ENCODE data around the gene LPA. TPM values are rescaled to one million over a fixed set of nuclear protein-coding genes. Genes with fewer than 3 reads are reported as not detected.

Gene LPA
- total and polyA plus RNA-seq, 2 experiments from 2014 or later: 0.52 to 1.4 TPM

- DNase-seq (ENCODE audit: low spot score): peak; percentile 15
- TF ChIP-seq CTCF (IDR thresholded peaks at IDR 0.05; ENCODE audit: poor library complexity) (peak; percentile 15), EZH2phosphoT487 (IDR thresholded peaks at IDR 0.05; ENCODE audit: low read depth, severe bottlenecking, unreplicated experiment) (no peak)
- Histone ChIP-seq H4K20me1 (ENCODE audit: insufficient read depth, poor library complexity, severe bottlenecking) (no peaks in the 10 kb centered on the region), H3K36me3 (replicated peaks; ENCODE audit: insufficient read depth, low read depth) (no peaks in the 10 kb centered on the region), H3K79me2 (no peaks in the 10 kb centered on the region), H3K4me2 (no peak overlapping the region), H2AFZ (no peak overlapping the region), H3K4me1 (ENCODE audit: insufficient read depth) (no peaks in the 10 kb centered on the region), H3K9me2 (replicated peaks; ENCODE audit: insufficient read depth) (no peaks in the 10 kb centered on the region), H3K27me3 (no peaks in the 10 kb centered on the region), H3K9me3 (ENCODE audit: low read depth) (no peaks in the 10 kb centered on the region), H3K4me3 (no peak overlapping the region), H3K27ac (no peak overlapping the region)
- WGBS (ENCODE audit: low lambda C conversion rate, missing lambda C conversion rate): 87% methylated on average over 5 of the region's 5 CpGs
Observed at GRCh38 chr6:160692369-160692959, 28.4 kb upstream of the LPA start.

GRCh38 chr6:160691617-160692016 lies 27.5 kb upstream of the LPA start:
- WGBS (ENCODE audit: low lambda C conversion rate, missing lambda C conversion rate): 91% methylated on average over 5 of the region's 5 CpGs
- Histone ChIP-seq H3K4me3 (no peak overlapping the region), H3K9me3 (ENCODE audit: low read depth) (no peaks in the 10 kb centered on the region), H3K9me2 (replicated peaks; ENCODE audit: insufficient read depth) (no peaks in the 10 kb centered on the region), H3K4me1 (ENCODE audit: insufficient read depth) (no peaks in the 10 kb centered on the region), H3K27me3 (no peaks in the 10 kb centered on the region), H4K20me1 (ENCODE audit: insufficient read depth, poor library complexity, severe bottlenecking) (no peaks in the 10 kb centered on the region), H3K79me2 (no peaks in the 10 kb centered on the region), H3K36me3 (replicated peaks; ENCODE audit: insufficient read depth, low read depth) (no peaks in the 10 kb centered on the region), H3K4me2 (no peak overlapping the region), H3K27ac (no peak overlapping the region), H2AFZ (no peak overlapping the region)
- TF ChIP-seq CTCF (IDR thresholded peaks at IDR 0.05; ENCODE audit: poor library complexity) (no peak), EZH2phosphoT487 (IDR thresholded peaks at IDR 0.05; ENCODE audit: low read depth, severe bottlenecking, unreplicated experiment) (no peak), EZH2 (IDR thresholded peaks at IDR 0.05; ENCODE audit: borderline replicate concordance) (no peak)
- DNase-seq (ENCODE audit: low spot score): no peak

GRCh38 chr6:160690458-160690857 lies 26.4 kb upstream of the LPA start:
- Histone ChIP-seq H3K36me3 (replicated peaks; ENCODE audit: insufficient read depth, low read depth) (no peaks in the 10 kb centered on the region), H3K4me2 (no peak overlapping the region), H3K79me2 (no peaks in the 10 kb centered on the region), H3K9me3 (ENCODE audit: low read depth) (no peaks in the 10 kb centered on the region), H2AFZ (no peak overlapping the region), H3K9me2 (replicated peaks; ENCODE audit: insufficient read depth) (no peaks in the 10 kb centered on the region), H3K4me1 (ENCODE audit: insufficient read depth) (no peaks in the 10 kb centered on the region), H3K27ac (no peak overlapping the region), H3K27me3 (no peaks in the 10 kb centered on the region), H4K20me1 (ENCODE audit: insufficient read depth, poor library complexity, severe bottlenecking) (no peaks in the 10 kb centered on the region), H3K4me3 (no peak overlapping the region)
- no peak for DNase-seq (ENCODE audit: low spot score)
- TF ChIP-seq EZH2phosphoT487 (IDR thresholded peaks at IDR 0.05; ENCODE audit: low read depth, severe bottlenecking, unreplicated experiment): no peak
- TF ChIP-seq EZH2 (IDR thresholded peaks at IDR 0.05; ENCODE audit: borderline replicate concordance): no peak
- no peak for TF ChIP-seq CTCF (IDR thresholded peaks at IDR 0.05; ENCODE audit: poor library complexity)
- WGBS (ENCODE audit: low lambda C conversion rate, missing lambda C conversion rate): 96% methylated on average over 9 of the region's 9 CpGs

Data from hepatocyte (in vitro differentiated cells).